K562 (cell line): Measurements from ENCODE around the gene RECQL5. TPM values are rescaled to one million over a fixed set of nuclear protein-coding genes. Genes with fewer than 3 reads are reported as not detected.

Experiments
- ATAC-seq: fragments of 200-7000 bp; cut with Tn5 transposase; 3 replicates; pipeline ENCODE4 v1.9.1; 2020; ENCODE audit warnings: moderate library complexity
- BruUV-seq: library from RNA; stranded (reverse); fragments of 400-500 nt; replicated peaks from 2 replicates; lab custom pipeline; 2021; lab: Mats Ljungman, UMichigan
- CTCF ChIA-PET: fragments of 300-600 bp; formaldehyde crosslinking; extraction: SDS; loops from one replicate; lab custom pipeline; 2021; ENCODE audit warnings: low intra/inter-chr PET ratio; lab: Yijun Ruan, JAX
- POLR2A ChIA-PET: fragments of 300-600, 350-650 bp; sonication (Branson Sonifier 250); formaldehyde crosslinking; extraction: SDS; loops from one replicate; lab custom pipeline; 2021; ENCODE audit warnings: antibody characterized with exemption, inconsistent platforms; lab: Yijun Ruan, JAX
- DNase-seq, 4 experiments: peaks; one replicate each; pipeline versions ENCODE4 v3.0.0 to v3.0.0-alpha.2; 2011 to 2018; ENCODE audit warnings: low spot score in 3 of 4, mixed read lengths in 3 of 4; ENCODE audit errors: extremely low read depth in 1 of 4
- FAIRE-seq: peaks from 2 replicates; lab custom pipeline; 2011; peaks lifted over from hg19 to GRCh38; lab: Jason Lieb, UNC
- H2AFZ ChIP-seq: 2 replicates; pipeline ENCODE4 v1.6.0; 2011; ENCODE audit warnings: low read depth, low read length, control low read depth, inconsistent platforms
- H3K27ac ChIP-seq: fragments of 200-600 bp; 3 replicates; pipeline ENCODE4 v1.8.0; 2011; ENCODE audit warnings: low read depth, mild to moderate bottlenecking, control low read depth, inconsistent platforms, low read length, moderate library complexity, mixed read lengths; ENCODE audit errors: extremely low read depth
- H3K27me3 ChIP-seq, 2 experiments: fragments of 300-600 bp in 1 of 2; 2 replicates in 1 of 2; 3 replicates in 1 of 2; pipeline versions ENCODE4 v1.6.0 to v1.8.0; 2011; ENCODE audit warnings: inconsistent platforms in 2 of 2, low read length in 2 of 2, mild to moderate bottlenecking in 1 of 2, mixed read lengths in 1 of 2, moderate library complexity in 1 of 2; ENCODE audit not compliant: control insufficient read depth in 2 of 2, insufficient read depth in 2 of 2
- H3K36me3 ChIP-seq: fragments of 300-600 bp; 3 replicates; pipeline ENCODE4 v1.8.0; 2011; ENCODE audit warnings: mild to moderate bottlenecking, low read length, inconsistent platforms; ENCODE audit not compliant: control insufficient read depth, insufficient read depth
- H3K4me1 ChIP-seq, 2 experiments: fragments of 200-600 bp in 1 of 2; replicated peaks in 1 of 2; 2 replicates in 1 of 2; 3 replicates in 1 of 2; pipeline versions ENCODE4 v1.5.1 to v1.8.0; 2011; ENCODE audit warnings: inconsistent platforms in 2 of 2, low read length in 2 of 2, mild to moderate bottlenecking in 1 of 2, mixed read lengths in 1 of 2, moderate library complexity in 1 of 2; ENCODE audit not compliant: control insufficient read depth in 2 of 2, insufficient read depth in 2 of 2
- H3K4me2 ChIP-seq: 2 replicates; pipeline ENCODE4 v1.6.1; 2011; ENCODE audit warnings: low read length, control low read depth, inconsistent platforms, mixed read lengths; ENCODE audit not compliant: insufficient read depth
- H3K4me3 ChIP-seq: fragments of 200-600 bp; sonication (generic), shearing (Covaris generic); 2 replicates; pipeline ENCODE4 v1.5.1; 2016; ENCODE audit warnings: control low read depth, inconsistent platforms
- H3K79me2 ChIP-seq: fragments of 200-600 bp; 3 replicates; pipeline ENCODE4 v1.8.0; 2011; ENCODE audit warnings: low read length, inconsistent platforms; ENCODE audit not compliant: control insufficient read depth, insufficient read depth
- H3K9ac ChIP-seq, 2 experiments: 2 replicates each; pipeline versions ENCODE4 v1.6.0 to v1.6.1; 2011; ENCODE audit warnings: low read depth in 2 of 2, low read length in 2 of 2, control low read depth in 1 of 2, inconsistent platforms in 1 of 2, mild to moderate bottlenecking in 1 of 2, mixed read lengths in 1 of 2; ENCODE audit not compliant: insufficient read depth in 1 of 2
- H3K9me1 ChIP-seq: one replicate; pipeline ENCODE4 v1.6.0; 2011; ENCODE audit warnings: inconsistent platforms, mild to moderate bottlenecking, low read length, moderate library complexity; ENCODE audit not compliant: control insufficient read depth, insufficient read depth
- H3K9me3 ChIP-seq: replicated peaks from 2 replicates; pipeline ENCODE4 v1.5.1; 2011; ENCODE audit warnings: low read depth, low read length, inconsistent platforms; ENCODE audit not compliant: control insufficient read depth, insufficient read depth
- H4K20me1 ChIP-seq: replicated peaks from 2 replicates; pipeline ENCODE4 v1.6.1; 2011; ENCODE audit warnings: low read length, inconsistent platforms, mixed read lengths; ENCODE audit not compliant: control insufficient read depth, insufficient read depth
- POLR2G ChIP-seq: fragments of 200-400 bp; formaldehyde crosslinking; IDR thresholded peaks from 2 replicates; pipeline ENCODE4 v1.6.1; 2017; ENCODE audit warnings: low read depth, mild to moderate bottlenecking, antibody characterized with exemption, low read length, moderate library complexity
- SMARCA5 ChIP-seq: fragments of 450-650 bp; IDR thresholded peaks from 2 replicates; pipeline ENCODE4 v1.6.1; 2016
- WGBS: fragments of 100-300 bp; shearing (Covaris generic); methylation state at CpG from one replicate; pipeline ENCODE4 v1.1.6; 2016; ENCODE audit warnings: low coverage, mixed read lengths; ENCODE audit not compliant: insufficient coverage; ENCODE audit errors: missing lambda C conversion rate; 5-methylcytosine and 5-hydroxymethylcytosine counted together
- in situ Hi-C: fragments of 300-500 bp; cut with MboI; formaldehyde crosslinking; loops from 4 replicates; pipeline ENCODE4 v1.15.0; 2018; ENCODE audit warnings: inconsistent platforms, mixed read lengths
- intact Hi-C: fragments of 100-400 bp; cut with micrococcal nuclease; formaldehyde crosslinking; loops from 2 replicates; pipeline ENCODE4 v1.14.2; 2022
- polyA plus RNA-seq, 8 experiments: library from polyadenylated mRNA; depleted of rRNA in 4 of 8; stranded (reverse) in 5 of 8; unstranded in 3 of 8; fragments of >200 nt; fragmentation: Nextera tagmentation in 2 of 8; fragmentation: Illumina TruSeq in 1 of 8; extraction: Ambion mirVana in 2 of 8; extraction: Trizol in 1 of 8; gene quantifications; 2 replicates each; pipeline versions ENCODE4 v1.2.1 to v1.2.3, GENCODE V29; 2011 to 2014; ENCODE audit warnings: inconsistent platforms in 1 of 8, missing spikeins in 1 of 8
- total RNA-seq, 7 experiments: library from RNA; depleted of rRNA in 6 of 7; stranded (reverse); fragments of >200 nt in 6 of 7; fragmentation: Illumina TruSeq in 2 of 7; extraction: Trizol in 2 of 7; gene quantifications; 2 replicates each; pipeline versions ENCODE4 v1.2.1 to v1.2.3, GENCODE V29; 2011 to 2021; ENCODE audit warnings: low replicate concordance in 1 of 7
- TF ChIP-seq, protein P1 (sequence below), 2 experiments: fragments of 450-650 bp in 1 of 2; sonication (generic) in 1 of 2; formaldehyde crosslinking in 1 of 2; IDR thresholded peaks; 2 replicates each; pipeline versions ENCODE4 v1.7.1 to v1.9.0; 2016 to 2022; ENCODE audit warnings: inconsistent platforms in 1 of 2, mild to moderate bottlenecking in 1 of 2, missing genetic modification reagents in 1 of 2
- TF ChIP-seq, protein P2 (sequence below): fragments of 450-650 bp; formaldehyde crosslinking; IDR thresholded peaks from 2 replicates; pipeline ENCODE4 v1.4.0; 2022; ENCODE audit warnings: mild to moderate bottlenecking, moderate library complexity

Gene RECQL5
- total and polyA plus RNA-seq, 9 of the 15 experiments (the other 6 are each of a cell fraction or from before 2014, with no cell fraction given): 4.1 to 34.8 (median 16.4) TPM

DNA sequence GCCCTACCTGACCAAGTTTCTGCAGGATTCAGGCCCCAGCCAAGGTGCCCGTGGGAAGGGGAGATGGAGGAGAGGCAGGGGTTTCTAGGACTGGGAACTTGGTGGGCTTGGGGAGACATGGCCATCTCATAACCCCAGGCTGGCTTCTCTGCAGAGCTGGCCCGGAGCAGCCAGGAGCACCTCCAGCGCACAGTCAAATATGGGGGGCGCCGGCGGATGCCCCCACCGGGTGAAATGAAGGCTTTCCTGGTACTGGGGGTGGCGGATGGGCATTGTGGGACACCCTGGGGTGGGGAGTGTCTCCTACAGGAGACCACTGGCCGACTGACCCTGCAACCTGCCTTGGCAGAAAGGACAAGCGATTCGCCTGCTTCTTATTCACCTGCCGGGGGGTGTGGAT lies 42.9 kb downstream of the RECQL5 start:
- Histone ChIP-seq H3K4me1 (peaks cover 6 to 84% of the 10 kb centered on the region in 2 experiments; a peak in 4 of 5 replicates), H3K4me3 (no peak overlapping the region), H4K20me1 (peaks cover 17% of the 10 kb centered on the region), H3K27ac (no peak overlapping the region), H3K9me3 (no peaks in the 10 kb centered on the region), H2AFZ (no peak overlapping the region), H3K9me1 (no peaks in the 10 kb centered on the region), H3K4me2 (no peak overlapping the region), H3K9ac (peak overlapping the region in 1 of 2 experiments; percentile 52; a peak in 1 of 4 replicates), H3K36me3 (no peaks in the 10 kb centered on the region), H3K79me2 (no peaks in the 10 kb centered on the region), H3K27me3 (peaks cover 4 to 35% of the 10 kb centered on the region in 2 experiments; a peak in 3 of 5 replicates)
- ChIA-PET POLR2A (interaction anchor here (0.5 to 2.1 kb wide), 14 partner anchors 9 to 1811 kb away, joined by 3 to 8 read pairs (median 3); partner anchors contain the start of gene SMIM5), CTCF (no interaction called here)
- 52% methylated on average over 12 of the region's 12 CpGs for WGBS
- ATAC-seq (no peak), FAIRE-seq (no peak), DNase-seq (no peak)
- no TSS peak for BruUV-seq
- peak; percentile 28; the same call in 1 of the 2 replicates for TF ChIP-seq POLR2G
- no peak for TF ChIP-seq SMARCA5
- in situ Hi-C loops (no loop called here), intact Hi-C loops (no loop called here)

DNA sequence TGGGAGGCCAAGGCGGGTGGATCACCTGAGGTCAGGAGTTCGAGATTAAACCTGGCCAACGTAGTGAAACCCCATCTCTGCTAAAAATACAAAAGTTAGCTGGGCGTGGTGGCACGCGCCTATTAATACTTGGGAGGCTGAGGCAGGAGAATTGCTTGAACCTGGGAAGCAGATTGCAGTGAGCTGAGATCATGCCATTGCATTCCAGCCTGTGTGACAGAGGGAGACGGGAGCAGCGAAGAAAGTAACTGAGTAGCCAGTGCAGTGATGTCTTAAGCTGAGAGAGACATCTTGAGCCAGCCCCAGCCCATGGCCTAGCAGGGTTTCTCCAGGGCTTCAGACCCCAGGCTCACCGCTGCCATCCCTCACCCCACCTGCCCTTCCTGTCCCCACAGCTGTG lies 43.6 kb downstream of the RECQL5 start:
- no peaks in the 10 kb centered on the region for H3K9me1 ChIP-seq
- peaks cover 17% of the 10 kb centered on the region for H4K20me1 ChIP-seq
- no peaks in the 10 kb centered on the region for H3K36me3 ChIP-seq
- ChIA-PET CTCF (no interaction called here), POLR2A (interaction anchor here (0.5 to 2.1 kb wide), 8 partner anchors 9 to 126 kb away, joined by 3 to 8 read pairs (median 4); partner anchors contain the start of gene SMIM5)
- no peak for FAIRE-seq
- no peak overlapping the region for H2AFZ ChIP-seq
- H3K9ac ChIP-seq: no peak overlapping the region
- no peak overlapping the region for H3K4me3 ChIP-seq
- intact Hi-C loops: no loop called here
- no peak overlapping the region for H3K27ac ChIP-seq
- no TSS peak for BruUV-seq
- H3K27me3 ChIP-seq: peaks cover 4 to 41% of the 10 kb centered on the region in 2 experiments; a peak in 3 of 5 replicates
- in situ Hi-C loops: no loop called here
- H3K79me2 ChIP-seq: no peaks in the 10 kb centered on the region
- 33% methylated on average over 9 of the region's 9 CpGs for WGBS
- no peak for ATAC-seq
- H3K9me3 ChIP-seq: no peaks in the 10 kb centered on the region
- no peak for DNase-seq
- no peak overlapping the region for H3K4me2 ChIP-seq
- H3K4me1 ChIP-seq: peaks cover 5 to 77% of the 10 kb centered on the region in 2 experiments; a peak in 4 of 5 replicates
- TF ChIP-seq, protein P1, sequence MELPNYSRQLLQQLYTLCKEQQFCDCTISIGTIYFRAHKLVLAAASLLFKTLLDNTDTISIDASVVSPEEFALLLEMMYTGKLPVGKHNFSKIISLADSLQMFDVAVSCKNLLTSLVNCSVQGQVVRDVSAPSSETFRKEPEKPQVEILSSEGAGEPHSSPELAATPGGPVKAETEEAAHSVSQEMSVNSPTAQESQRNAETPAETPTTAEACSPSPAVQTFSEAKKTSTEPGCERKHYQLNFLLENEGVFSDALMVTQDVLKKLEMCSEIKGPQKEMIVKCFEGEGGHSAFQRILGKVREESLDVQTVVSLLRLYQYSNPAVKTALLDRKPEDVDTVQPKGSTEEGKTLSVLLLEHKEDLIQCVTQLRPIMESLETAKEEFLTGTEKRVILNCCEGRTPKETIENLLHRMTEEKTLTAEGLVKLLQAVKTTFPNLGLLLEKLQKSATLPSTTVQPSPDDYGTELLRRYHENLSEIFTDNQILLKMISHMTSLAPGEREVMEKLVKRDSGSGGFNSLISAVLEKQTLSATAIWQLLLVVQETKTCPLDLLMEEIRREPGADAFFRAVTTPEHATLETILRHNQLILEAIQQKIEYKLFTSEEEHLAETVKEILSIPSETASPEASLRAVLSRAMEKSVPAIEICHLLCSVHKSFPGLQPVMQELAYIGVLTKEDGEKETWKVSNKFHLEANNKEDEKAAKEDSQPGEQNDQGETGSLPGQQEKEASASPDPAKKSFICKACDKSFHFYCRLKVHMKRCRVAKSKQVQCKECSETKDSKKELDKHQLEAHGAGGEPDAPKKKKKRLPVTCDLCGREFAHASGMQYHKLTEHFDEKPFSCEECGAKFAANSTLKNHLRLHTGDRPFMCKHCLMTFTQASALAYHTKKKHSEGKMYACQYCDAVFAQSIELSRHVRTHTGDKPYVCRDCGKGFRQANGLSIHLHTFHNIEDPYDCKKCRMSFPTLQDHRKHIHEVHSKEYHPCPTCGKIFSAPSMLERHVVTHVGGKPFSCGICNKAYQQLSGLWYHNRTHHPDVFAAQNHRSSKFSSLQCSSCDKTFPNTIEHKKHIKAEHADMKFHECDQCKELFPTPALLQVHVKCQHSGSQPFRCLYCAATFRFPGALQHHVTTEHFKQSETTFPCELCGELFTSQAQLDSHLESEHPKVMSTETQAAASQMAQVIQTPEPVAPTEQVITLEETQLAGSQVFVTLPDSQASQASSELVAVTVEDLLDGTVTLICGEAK (IDR thresholded peaks at IDR 0.05): no peak
- TF ChIP-seq, protein P1 (CRISPR knock-in tag; IDR thresholded peaks at IDR 0.05): no peak
- TF ChIP-seq, protein P2, sequence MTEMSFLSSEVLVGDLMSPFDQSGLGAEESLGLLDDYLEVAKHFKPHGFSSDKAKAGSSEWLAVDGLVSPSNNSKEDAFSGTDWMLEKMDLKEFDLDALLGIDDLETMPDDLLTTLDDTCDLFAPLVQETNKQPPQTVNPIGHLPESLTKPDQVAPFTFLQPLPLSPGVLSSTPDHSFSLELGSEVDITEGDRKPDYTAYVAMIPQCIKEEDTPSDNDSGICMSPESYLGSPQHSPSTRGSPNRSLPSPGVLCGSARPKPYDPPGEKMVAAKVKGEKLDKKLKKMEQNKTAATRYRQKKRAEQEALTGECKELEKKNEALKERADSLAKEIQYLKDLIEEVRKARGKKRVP: no peak
